ENCODE results near the gene SCT. TPM values are rescaled to one million over a fixed set of nuclear protein-coding genes. Genes with fewer than 3 reads are reported as not detected.

The SCT gene
- total and polyA plus RNA-seq, 2 of the 4 experiments (the other 2 are of a cell fraction), result not detected

DNA sequence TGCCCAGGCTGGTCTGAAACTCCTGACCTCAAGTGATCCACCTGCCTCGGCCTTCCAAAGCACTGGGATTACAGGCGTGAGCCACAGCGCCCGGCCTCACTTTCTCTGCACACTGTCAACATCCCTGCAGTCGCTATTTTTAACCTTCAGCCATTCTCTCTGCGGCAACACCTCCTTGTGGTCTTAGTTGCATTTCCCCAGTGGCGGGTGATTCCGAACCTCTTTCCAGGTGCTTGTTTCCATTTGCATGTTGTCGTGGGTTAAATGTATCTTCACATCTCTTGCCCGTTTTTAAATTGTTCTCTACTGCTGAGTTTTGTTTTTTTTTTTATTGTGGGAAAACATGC is 2.2 kb upstream of the SCT start:
- no peak overlapping the region for H2BK15ac ChIP-seq (ENCODE audit: low read depth, low read length)
- H2AK5ac ChIP-seq (ENCODE audit: low read depth, low read length), result no peak overlapping the region
- peaks cover 5% of the 10 kb centered on the region; the same call in 1 of the 2 replicates for H3K9me1 ChIP-seq (ENCODE audit: insufficient read depth, low read length)
- dilution Hi-C loops (cut with HindIII; ENCODE audit: low sequenced_read_pairs, unreplicated experiment) (no loop called here), in situ Hi-C loops (cut with MboI; ENCODE audit: low sequenced_read_pairs) (no loop called here), intact Hi-C loops (cut with micrococcal nuclease) (no loop called here)
- no peak overlapping the region for H3K4ac ChIP-seq (ENCODE audit: low read depth, low read length)
- no peak overlapping the region for H2BK20ac ChIP-seq (ENCODE audit: low read depth, low read length)
- no peaks in the 10 kb centered on the region for H3K79me1 ChIP-seq (ENCODE audit: low read depth in 1 of 2, low read length in 2 of 2)
- peaks cover 6% of the 10 kb centered on the region; the same call in 1 of the 2 replicates for H4K20me1 ChIP-seq (ENCODE audit: insufficient read depth, low read length)
- H3K18ac ChIP-seq (ENCODE audit: low read depth, low read length), result no peak overlapping the region
- peaks cover 4% of the 10 kb centered on the region; the same call in 1 of the 2 replicates for H3K4me1 ChIP-seq (ENCODE audit: control insufficient read depth, insufficient read depth, low read length)
- no peak for ATAC-seq (ENCODE audit: low read depth)
- H3K56ac ChIP-seq (ENCODE audit: extremely low read depth, insufficient read depth, low read length), result no peak overlapping the region
- no peak overlapping the region for H4K8ac ChIP-seq (ENCODE audit: low read depth in 2 of 2, low read length in 2 of 2)
- ChIA-PET POLR2A (ENCODE audit: unreplicated experiment) (no interaction called here), CTCF (no interaction called here)
- no peaks in the 10 kb centered on the region; the same call in none of the 2 replicates for H3K36me3 ChIP-seq (ENCODE audit: control insufficient read depth, insufficient read depth, low read length)
- H2BK5ac ChIP-seq (ENCODE audit: low read depth, low read length, poor library complexity, severe bottlenecking), result no peak overlapping the region
- WGBS, 2 experiments (ENCODE audit: extremely low coverage in 2 of 2, insufficient read length in 1 of 2), result 83% methylated on average over 1 of the region's 10 CpGs; no CpG with 5 or more reads in 1 of the 2 experiments
- no TSS peak for BruUV-seq (replicated peaks)
- no peaks in the 10 kb centered on the region for H3K9me3 ChIP-seq (ENCODE audit: control insufficient read depth, insufficient read depth, low read length)
- H2AK9ac ChIP-seq (replicated peaks; ENCODE audit: low read depth, low read length, poor library complexity), result no peak overlapping the region
- H3K4me3 ChIP-seq (ENCODE audit: insufficient read depth, low read depth, low read length), result no peak overlapping the region
- DNase-seq, result no peak
- H3K9ac ChIP-seq (ENCODE audit: low read depth, low read length), result no peak overlapping the region
- no peak overlapping the region for H3K27ac ChIP-seq (ENCODE audit: insufficient read depth, low read length)
- H2BK120ac ChIP-seq (ENCODE audit: low read depth, low read length), result no peak overlapping the region
- H3K23ac ChIP-seq (ENCODE audit: low read depth, low read length), result no peak overlapping the region
- H2AFZ ChIP-seq (replicated peaks; ENCODE audit: low read length, poor library complexity), result no peak overlapping the region
- no peak overlapping the region for H4K91ac ChIP-seq (ENCODE audit: insufficient read depth, low read depth, low read length)
- TF ChIP-seq BHLHE40 (IDR thresholded peaks at IDR 0.05; ENCODE audit: low read depth, low read length) (no peak), RAD21 (IDR thresholded peaks at IDR 0.05; ENCODE audit: low read length) (no peak)
- peaks cover 2% of the 10 kb centered on the region; the same call in 1 of the 2 replicates for H3K27me3 ChIP-seq (ENCODE audit: control insufficient read depth, insufficient read depth, low read length)
- no peak overlapping the region for H4K5ac ChIP-seq (ENCODE audit: low read depth, low read length)
- no peak overlapping the region for H3K14ac ChIP-seq (replicated peaks; ENCODE audit: low read depth, low read length)
- H3K4me2 ChIP-seq (ENCODE audit: low read depth, low read length), result no peak overlapping the region

Measured in IMR-90 (cell line).